Neural cell (in vitro differentiated cells): Measurements from ENCODE around the gene NOP56. TPM values are rescaled to one million over a fixed set of nuclear protein-coding genes. Genes with fewer than 3 reads are reported as not detected.

Source experiments
- H2AFZ ChIP-seq: fragments of 200-600, 300-800 bp; sonication (generic), shearing (Covaris generic); 2 replicates; pipeline ENCODE4 v1.6.0; 2014; ENCODE audit warnings: low read depth, mild to moderate bottlenecking, antibody characterized with exemption, low read length, moderate library complexity
- H3F3A ChIP-seq: fragments of 200-600 bp; shearing (Covaris generic); 2 replicates; pipeline ENCODE4 v1.6.1; 2016; ENCODE audit warnings: mild to moderate bottlenecking, moderate library complexity, mixed read lengths, antibody characterized with exemption, low read length; ENCODE audit not compliant: insufficient read depth, poor library complexity, severe bottlenecking
- H3K27ac ChIP-seq: fragments of 200-600, 300-800 bp; sonication (generic), shearing (Covaris generic); 2 replicates; pipeline ENCODE4 v1.5.1; 2014; ENCODE audit warnings: mild to moderate bottlenecking, low read length, moderate library complexity
- H3K27me3 ChIP-seq: fragments of 300-800, 200-600 bp; sonication (generic), shearing (Covaris generic); 2 replicates; pipeline ENCODE4 v1.6.0; 2014; ENCODE audit warnings: mild to moderate bottlenecking, low read depth, low read length, moderate library complexity; ENCODE audit not compliant: insufficient read depth
- H3K36me3 ChIP-seq: fragments of 300-800, 200-600 bp; sonication (generic), shearing (Covaris generic); 2 replicates; pipeline ENCODE4 v1.5.1; 2014; ENCODE audit warnings: mild to moderate bottlenecking, antibody characterized with exemption, low read length, moderate library complexity; ENCODE audit not compliant: insufficient read depth
- H3K4me2 ChIP-seq: fragments of 300-800, 200-600 bp; sonication (generic), shearing (Covaris generic); 2 replicates; pipeline ENCODE4 v1.6.0; 2014; ENCODE audit warnings: mild to moderate bottlenecking, low read length
- H3K4me3 ChIP-seq: fragments of 300-800, 200-600 bp; sonication (generic), shearing (Covaris generic); 2 replicates; pipeline ENCODE4 v1.5.1; 2014; ENCODE audit warnings: mild to moderate bottlenecking, low read length, moderate library complexity
- H3K79me2 ChIP-seq: fragments of 200-600 bp; shearing (Covaris generic); replicated peaks from 2 replicates; pipeline ENCODE4 v1.6.0; 2014; ENCODE audit warnings: mild to moderate bottlenecking, low read length, moderate library complexity; ENCODE audit not compliant: insufficient read depth
- H3K9ac ChIP-seq: fragments of 300-800, 200-600 bp; sonication (generic), shearing (Covaris generic); 2 replicates; pipeline ENCODE4 v1.6.1; 2016; ENCODE audit warnings: mild to moderate bottlenecking, low read length, mixed read lengths
- H3K9me2 ChIP-seq: fragments of 200-600 bp; shearing (Covaris generic); 2 replicates; pipeline ENCODE4 v1.6.1; 2016; ENCODE audit warnings: mild to moderate bottlenecking, low read length, mixed read lengths; ENCODE audit not compliant: insufficient read depth
- H3K9me3 ChIP-seq: fragments of 200-600, 300-800 bp; sonication (generic), shearing (Covaris generic); 2 replicates; pipeline ENCODE4 v1.6.1; 2016; ENCODE audit warnings: mild to moderate bottlenecking, mixed run types, low read length, moderate library complexity, mixed read lengths
- H4K20me1 ChIP-seq: fragments of 200-600 bp; shearing (Covaris generic); 2 replicates; pipeline ENCODE4 v1.6.1; 2016; ENCODE audit warnings: mild to moderate bottlenecking, mixed run types; ENCODE audit not compliant: insufficient read depth
- EP300 ChIP-seq: fragments of 450-650 bp; conservative IDR thresholded peaks from 2 replicates; pipeline ENCODE4 v1.6.1; 2014; ENCODE audit warnings: antibody characterized with exemption, mild to moderate bottlenecking, moderate library complexity; ENCODE audit not compliant: poor library complexity, severe bottlenecking
- EZH2 ChIP-seq: fragments of 200-600, 300-800 bp; shearing (Covaris generic), sonication (generic); IDR thresholded peaks from 2 replicates; pipeline ENCODE4 v1.6.1; 2014; ENCODE audit warnings: antibody characterized with exemption, low read length, borderline replicate concordance, mild to moderate bottlenecking; ENCODE audit not compliant: insufficient read depth, poor library complexity, severe bottlenecking
- MXI1 ChIP-seq: fragments of 450-650 bp; conservative IDR thresholded peaks from 2 replicates; pipeline ENCODE4 v1.6.1; 2014; ENCODE audit warnings: antibody characterized with exemption, mild to moderate bottlenecking; ENCODE audit not compliant: poor library complexity, severe bottlenecking
- POLR2AphosphoS5 ChIP-seq: IDR thresholded peaks from 2 replicates; pipeline ENCODE4 v1.6.1; 2012
- RAD21 ChIP-seq: fragments of 450-650 bp; conservative IDR thresholded peaks from 2 replicates; pipeline ENCODE4 v1.6.1; 2014; ENCODE audit warnings: antibody characterized with exemption, mild to moderate bottlenecking, moderate library complexity
- REST ChIP-seq: IDR thresholded peaks from 2 replicates; pipeline ENCODE4 v1.6.1; 2012; ENCODE audit warnings: borderline replicate concordance
- SMC3 ChIP-seq: fragments of 450-650 bp; conservative IDR thresholded peaks from 2 replicates; pipeline ENCODE4 v1.6.1; 2014; ENCODE audit warnings: antibody characterized with exemption, mild to moderate bottlenecking, moderate library complexity; ENCODE audit not compliant: poor library complexity
- TAF1 ChIP-seq: IDR thresholded peaks from 2 replicates; pipeline ENCODE4 v1.6.1; 2012; ENCODE audit warnings: low read depth
- polyA plus RNA-seq: library from polyadenylated mRNA; depleted of rRNA; stranded (reverse); fragments of >200 nt; gene quantifications from 2 replicates; pipeline ENCODE4 v1.2.3, GENCODE V29; 2014
- TF ChIP-seq, protein P1 (sequence below): fragments of 450-650 bp; IDR thresholded peaks from 2 replicates; pipeline ENCODE4 v1.5.1; 2014; ENCODE audit warnings: antibody characterized with exemption, mild to moderate bottlenecking, moderate library complexity; ENCODE audit not compliant: poor library complexity, severe bottlenecking

The NOP56 gene
- polyA plus RNA-seq, 1 donor from 2014 or later, result 188 TPM

DNA sequence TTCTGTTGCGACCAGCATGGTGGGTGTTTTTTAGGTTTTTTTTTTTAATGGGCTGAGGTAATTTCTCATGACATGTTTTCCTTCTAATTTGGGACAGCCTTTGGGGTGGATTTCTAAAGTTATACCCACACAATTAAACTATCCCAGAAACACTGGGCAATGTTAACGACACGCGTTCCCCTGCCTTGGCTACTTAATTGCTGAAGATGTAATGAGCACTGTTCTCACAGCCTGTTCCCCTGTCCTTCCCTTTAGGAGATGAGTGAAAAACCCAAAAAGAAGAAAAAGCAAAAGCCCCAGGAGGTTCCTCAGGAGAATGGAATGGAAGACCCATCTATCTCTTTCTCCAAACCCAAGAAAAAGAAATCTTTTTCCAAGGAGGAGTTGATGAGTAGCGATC lies 5.2 kb downstream of the NOP56 start:
- no peaks in the 10 kb centered on the region for H3K27me3 ChIP-seq
- no peak overlapping the region for H2AFZ ChIP-seq
- no peaks in the 10 kb centered on the region for H3K9me2 ChIP-seq
- peaks cover 18% of the 10 kb centered on the region for H3K79me2 ChIP-seq
- no peak overlapping the region for H3K27ac ChIP-seq
- H3K9me3 ChIP-seq, result no peaks in the 10 kb centered on the region
- H3K36me3 ChIP-seq, result peaks cover 6% of the 10 kb centered on the region
- peaks cover 5% of the 10 kb centered on the region for H4K20me1 ChIP-seq
- no peak overlapping the region for H3K9ac ChIP-seq
- TF ChIP-seq EZH2, result no peak
- no peak for TF ChIP-seq SMC3
- TF ChIP-seq, protein P1, sequence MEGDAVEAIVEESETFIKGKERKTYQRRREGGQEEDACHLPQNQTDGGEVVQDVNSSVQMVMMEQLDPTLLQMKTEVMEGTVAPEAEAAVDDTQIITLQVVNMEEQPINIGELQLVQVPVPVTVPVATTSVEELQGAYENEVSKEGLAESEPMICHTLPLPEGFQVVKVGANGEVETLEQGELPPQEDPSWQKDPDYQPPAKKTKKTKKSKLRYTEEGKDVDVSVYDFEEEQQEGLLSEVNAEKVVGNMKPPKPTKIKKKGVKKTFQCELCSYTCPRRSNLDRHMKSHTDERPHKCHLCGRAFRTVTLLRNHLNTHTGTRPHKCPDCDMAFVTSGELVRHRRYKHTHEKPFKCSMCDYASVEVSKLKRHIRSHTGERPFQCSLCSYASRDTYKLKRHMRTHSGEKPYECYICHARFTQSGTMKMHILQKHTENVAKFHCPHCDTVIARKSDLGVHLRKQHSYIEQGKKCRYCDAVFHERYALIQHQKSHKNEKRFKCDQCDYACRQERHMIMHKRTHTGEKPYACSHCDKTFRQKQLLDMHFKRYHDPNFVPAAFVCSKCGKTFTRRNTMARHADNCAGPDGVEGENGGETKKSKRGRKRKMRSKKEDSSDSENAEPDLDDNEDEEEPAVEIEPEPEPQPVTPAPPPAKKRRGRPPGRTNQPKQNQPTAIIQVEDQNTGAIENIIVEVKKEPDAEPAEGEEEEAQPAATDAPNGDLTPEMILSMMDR, result no peak
- no peak for TF ChIP-seq REST
- TF ChIP-seq EP300, result no peak
- no peak for TF ChIP-seq MXI1
- TF ChIP-seq RAD21, result no peak
- no peak for TF ChIP-seq TAF1
- no peak for TF ChIP-seq POLR2AphosphoS5
- no peak overlapping the region for H3K4me3 ChIP-seq
- H3K4me2 ChIP-seq, result no peak overlapping the region
- H3F3A ChIP-seq, result no peaks in the 10 kb centered on the region

GRCh38 chr20:2658414-2659354 lies 6.3 kb downstream of the NOP56 start:
- no peaks in the 10 kb centered on the region for H3K9me2 ChIP-seq
- no peak overlapping the region for H3K27ac ChIP-seq
- no peaks in the 10 kb centered on the region for H3K27me3 ChIP-seq
- H3K9ac ChIP-seq, result no peak overlapping the region
- TF ChIP-seq, protein P1, result no peak
- peak; percentile 10 for TF ChIP-seq POLR2AphosphoS5
- H3F3A ChIP-seq, result no peaks in the 10 kb centered on the region
- peaks cover 6% of the 10 kb centered on the region for H3K36me3 ChIP-seq
- no peak overlapping the region for H3K4me2 ChIP-seq
- no peaks in the 10 kb centered on the region for H3K9me3 ChIP-seq
- H3K79me2 ChIP-seq, result peaks cover 15% of the 10 kb centered on the region
- no peak overlapping the region for H3K4me3 ChIP-seq
- H4K20me1 ChIP-seq, result peaks cover 5% of the 10 kb centered on the region
- no peak overlapping the region for H2AFZ ChIP-seq
